GM21786 (cell line): ENCODE results near the gene HSFX2.
"Not testable (repeated sequence)": the region's sequence is repeated elsewhere in the genome, so short reads cannot be mapped to it uniquely, and the experiment has no call there.

Source experiments
- ATAC-seq: cut with Tn5 transposase; IDR thresholded peaks from one replicate; pipeline ENCODE4 v1.9.1; 2021; ENCODE audit not compliant: unreplicated experiment

Gene HSFX2

GRCh38 chrX:149590993-149591392 lies 4.1 kb downstream of the HSFX2 start:
- not testable (repeated sequence) for ATAC-seq

- ATAC-seq = not testable (repeated sequence)
Measured at GRCh38 chrX:149587359-149587758, 7.8 kb downstream of the HSFX2 start, which contains the start of gene MAGEA9B. Gene MAGEA9B, minus strand, starts transcription at chrX:149587459. Its CDS starts 4,280 bp downstream, at chrX:149583179.

GRCh38 chrX:149585631-149586030 lies 9.5 kb downstream of the HSFX2 start:
- not testable (repeated sequence) for ATAC-seq

GRCh38 chrX:149573456-149573855 lies 21.7 kb downstream of the HSFX2 start:
- ATAC-seq = peak; percentile 99

- ATAC-seq = no peak
Measured at GRCh38 chrX:149572743-149573142, 22.4 kb downstream of the HSFX2 start.

GRCh38 chrX:149571770-149572169 lies 23.3 kb downstream of the HSFX2 start:
- no peak for ATAC-seq

GRCh38 chrX:149570668-149571067 lies 24.4 kb downstream of the HSFX2 start:
- ATAC-seq = no peak

- ATAC-seq = no peak
Measured at GRCh38 chrX:149569770-149570169, 25.3 kb downstream of the HSFX2 start.

- no peak for ATAC-seq
Measured at GRCh38 chrX:149568701-149569296, 26.3 kb downstream of the HSFX2 start.

- no peak for ATAC-seq
Measured at GRCh38 chrX:149567621-149568417, 27.3 kb downstream of the HSFX2 start.

- no peak for ATAC-seq
Measured at GRCh38 chrX:149563359-149563758, 31.8 kb downstream of the HSFX2 start.

- ATAC-seq = not testable (repeated sequence)
Measured at GRCh38 chrX:149555251-149555650, 39.9 kb downstream of the HSFX2 start.

GRCh38 chrX:149551939-149552248 lies 43.2 kb downstream of the HSFX2 start:
- ATAC-seq = not testable (repeated sequence)

- ATAC-seq = peak; percentile 49
Measured at GRCh38 chrX:149551245-149551938, 43.7 kb downstream of the HSFX2 start.

GRCh38 chrX:149550454-149550853 lies 44.7 kb downstream of the HSFX2 start:
- not testable (repeated sequence) for ATAC-seq

GRCh38 chrX:149549701-149550100 lies 45.4 kb downstream of the HSFX2 start, which contains the start of gene HSFX3:
Gene HSFX3, minus strand, starts transcription at chrX:149549924. Its CDS starts 72 bp downstream, at chrX:149549852.
- ATAC-seq = not testable (repeated sequence)

- ATAC-seq = not testable (repeated sequence)
Measured at GRCh38 chrX:149547782-149548181, 47.3 kb downstream of the HSFX2 start.

- not testable (repeated sequence) for ATAC-seq
Measured at GRCh38 chrX:149546962-149547361, 48.2 kb downstream of the HSFX2 start.

GRCh38 chrX:149545545-149546543 lies 49.3 kb downstream of the HSFX2 start:
- peak; percentile 60 for ATAC-seq
